Peyer's patch (tissue), 4 donors: ENCODE measurements around the gene PPM1D. TPM values are rescaled to one million over a fixed set of nuclear protein-coding genes. Genes with fewer than 3 reads are reported as not detected.

Source experiments
- DNase-seq, 3 donors: peaks; one replicate each; pipeline ENCODE4 v3.0.0-alpha.2; 2017 to 2019
- H3K27ac ChIP-seq, 4 donors: fragments of 200-600 bp; sonication (generic); one replicate each; pipeline ENCODE4 v1.5.1; 2016 to 2019
- H3K27me3 ChIP-seq, 2 donors: fragments of 200-600 bp; sonication (generic); one replicate each; pipeline ENCODE4 v1.5.1; 2019
- H3K36me3 ChIP-seq, 3 donors: fragments of 200-600 bp; sonication (generic); one replicate each; pipeline ENCODE4 v1.5.1; 2016 to 2019
- H3K4me1 ChIP-seq, 4 donors: fragments of 200-600 bp; sonication (generic); one replicate each; pipeline ENCODE4 v1.5.1; 2016 to 2019
- H3K4me3 ChIP-seq, 4 donors: fragments of 200-600 bp; sonication (generic); 1 replicate in 3 of 4; 2 replicates in 1 of 4; pipeline ENCODE4 v1.5.1; 2016 to 2019; ENCODE audit warnings: mild to moderate bottlenecking in 1 of 4
- H3K9me3 ChIP-seq, 4 donors: fragments of 200-600 bp; sonication (generic); one replicate each; pipeline ENCODE4 v1.5.1; 2016 to 2019; ENCODE audit warnings: mild to moderate bottlenecking in 1 of 4
- POLR2A ChIP-seq, 2 donors: fragments of 450-650 bp; IDR thresholded peaks; one replicate each; pipeline ENCODE4 v1.5.1; 2017; ENCODE audit warnings: antibody characterized with exemption in 2 of 2, mild to moderate bottlenecking in 2 of 2, moderate library complexity in 2 of 2
- small RNA-seq, 2 donors: library from RNA; depleted of rRNA; stranded (forward); fragments of <200 nt; gene quantifications; one replicate each; pipeline ENCODE3, GENCODE V24; 2016
- total RNA-seq, 4 donors: library from RNA; depleted of rRNA; stranded (reverse); fragments of >200 nt; gene quantifications; one replicate each; pipeline ENCODE4 v1.1.0, GENCODE V29; 2016
- TF ChIP-seq, protein P1 (sequence below), 6 experiments: fragments of 450-650 bp in 4 of 6; fragments of 200-600 bp in 2 of 6; sonication (generic) in 1 of 6; IDR thresholded peaks; one replicate each; pipeline ENCODE4 v1.5.1; 2017 to 2019; ENCODE audit warnings: antibody characterized with exemption in 6 of 6, mild to moderate bottlenecking in 3 of 6, moderate library complexity in 1 of 6

Gene PPM1D
- total RNA-seq, 4 donors from 2014 or later: 12.9 to 17.4 (median 14.3) TPM

DNA sequence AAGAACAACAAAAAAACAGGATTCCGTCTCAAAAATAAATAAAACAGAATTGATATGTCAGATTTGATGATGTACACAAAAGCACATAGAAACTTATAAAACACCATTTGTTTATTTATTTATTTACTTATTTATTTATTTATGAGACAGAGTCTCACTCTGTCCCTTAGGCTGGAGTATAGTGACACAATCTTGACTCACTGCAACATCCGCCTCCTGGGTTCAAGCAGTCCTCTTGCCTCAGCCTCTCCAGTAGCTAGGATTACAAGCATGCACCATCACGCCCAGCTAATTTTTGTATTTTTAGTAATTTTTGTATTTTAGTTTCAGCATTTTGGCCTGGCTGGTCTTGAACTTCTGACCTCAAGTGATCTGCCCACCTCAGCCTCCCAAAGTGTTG, 99.1 kb downstream of the PPM1D start:
- no peak for TF ChIP-seq POLR2A (IDR thresholded peaks at IDR 0.05)
- TF ChIP-seq, protein P1, sequence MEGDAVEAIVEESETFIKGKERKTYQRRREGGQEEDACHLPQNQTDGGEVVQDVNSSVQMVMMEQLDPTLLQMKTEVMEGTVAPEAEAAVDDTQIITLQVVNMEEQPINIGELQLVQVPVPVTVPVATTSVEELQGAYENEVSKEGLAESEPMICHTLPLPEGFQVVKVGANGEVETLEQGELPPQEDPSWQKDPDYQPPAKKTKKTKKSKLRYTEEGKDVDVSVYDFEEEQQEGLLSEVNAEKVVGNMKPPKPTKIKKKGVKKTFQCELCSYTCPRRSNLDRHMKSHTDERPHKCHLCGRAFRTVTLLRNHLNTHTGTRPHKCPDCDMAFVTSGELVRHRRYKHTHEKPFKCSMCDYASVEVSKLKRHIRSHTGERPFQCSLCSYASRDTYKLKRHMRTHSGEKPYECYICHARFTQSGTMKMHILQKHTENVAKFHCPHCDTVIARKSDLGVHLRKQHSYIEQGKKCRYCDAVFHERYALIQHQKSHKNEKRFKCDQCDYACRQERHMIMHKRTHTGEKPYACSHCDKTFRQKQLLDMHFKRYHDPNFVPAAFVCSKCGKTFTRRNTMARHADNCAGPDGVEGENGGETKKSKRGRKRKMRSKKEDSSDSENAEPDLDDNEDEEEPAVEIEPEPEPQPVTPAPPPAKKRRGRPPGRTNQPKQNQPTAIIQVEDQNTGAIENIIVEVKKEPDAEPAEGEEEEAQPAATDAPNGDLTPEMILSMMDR (IDR thresholded peaks at IDR 0.05): no peak
- Histone ChIP-seq H3K36me3 (peaks cover 0 to 4% (median 0%) of the 10 kb centered on the region in 3 donors), H3K4me1 (no peaks in the 10 kb centered on the region), H3K27me3 (no peaks in the 10 kb centered on the region), H3K27ac (no peak overlapping the region), H3K4me3 (no peak overlapping the region), H3K9me3 (no peaks in the 10 kb centered on the region)
- no peak for DNase-seq

DNA sequence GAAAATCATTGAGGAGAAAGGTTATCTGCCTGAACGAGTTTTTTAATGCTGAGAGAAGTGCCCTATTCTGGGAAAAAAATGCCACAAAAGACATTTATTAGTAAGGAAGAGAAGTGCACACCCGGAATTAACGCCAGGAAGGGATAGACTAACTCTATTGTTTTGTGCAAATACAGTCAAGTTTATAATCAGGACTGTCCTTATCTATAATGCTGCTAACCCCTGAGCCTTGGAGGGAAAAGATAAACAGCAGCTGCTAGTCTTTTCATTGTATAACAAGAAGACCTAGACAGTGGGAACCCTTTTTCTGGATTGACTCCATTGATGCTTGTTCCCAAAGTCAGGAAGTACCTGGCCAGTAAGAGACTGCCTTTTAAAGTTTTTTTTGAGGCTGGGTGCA, 104.2 kb downstream of the PPM1D start:
- H3K4me1 ChIP-seq: no peaks in the 10 kb centered on the region

DNA sequence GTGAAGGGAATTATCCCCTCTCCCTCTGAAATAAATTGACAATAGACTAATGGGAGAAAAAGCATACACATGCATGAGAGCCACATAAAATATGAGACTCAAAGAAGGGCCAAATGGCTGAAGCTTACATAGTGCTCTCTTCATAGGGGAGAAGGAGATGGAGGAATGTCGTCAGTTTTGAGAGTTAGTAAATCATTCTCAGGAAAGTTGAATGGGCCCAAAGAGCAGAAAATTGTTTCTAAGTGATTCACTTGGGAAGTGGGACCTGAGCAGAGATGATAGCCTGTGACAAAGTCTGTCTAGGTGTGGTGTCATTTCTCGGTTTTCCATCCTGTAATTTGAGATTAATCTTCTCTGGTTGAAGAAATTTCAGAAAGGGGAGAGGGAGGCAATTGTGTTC, 112.7 kb downstream of the PPM1D start:
- no peak overlapping the region for H3K4me3 ChIP-seq
- no peaks in the 10 kb centered on the region for H3K4me1 ChIP-seq
- H3K27ac ChIP-seq: no peak overlapping the region
- H3K36me3 ChIP-seq: peaks cover 0 to 7% (median 0%) of the 10 kb centered on the region in 3 donors
- TF ChIP-seq POLR2A (IDR thresholded peaks at IDR 0.05): no peak
- TF ChIP-seq, protein P1 (IDR thresholded peaks at IDR 0.05): no peak
- DNase-seq: no peak
- no peaks in the 10 kb centered on the region for H3K9me3 ChIP-seq
- no peaks in the 10 kb centered on the region for H3K27me3 ChIP-seq

More for the DNA sequence above, 104.2 kb downstream of the PPM1D start:
- Histone ChIP-seq H3K27me3 (no peaks in the 10 kb centered on the region), H3K9me3 (no peaks in the 10 kb centered on the region), H3K36me3 (no peaks in the 10 kb centered on the region), H3K4me3 (no peak overlapping the region), H3K27ac (no peak overlapping the region)
- DNase-seq: no peak
- TF ChIP-seq POLR2A (IDR thresholded peaks at IDR 0.05): no peak
- TF ChIP-seq, protein P1 (IDR thresholded peaks at IDR 0.05): no peak

DNA sequence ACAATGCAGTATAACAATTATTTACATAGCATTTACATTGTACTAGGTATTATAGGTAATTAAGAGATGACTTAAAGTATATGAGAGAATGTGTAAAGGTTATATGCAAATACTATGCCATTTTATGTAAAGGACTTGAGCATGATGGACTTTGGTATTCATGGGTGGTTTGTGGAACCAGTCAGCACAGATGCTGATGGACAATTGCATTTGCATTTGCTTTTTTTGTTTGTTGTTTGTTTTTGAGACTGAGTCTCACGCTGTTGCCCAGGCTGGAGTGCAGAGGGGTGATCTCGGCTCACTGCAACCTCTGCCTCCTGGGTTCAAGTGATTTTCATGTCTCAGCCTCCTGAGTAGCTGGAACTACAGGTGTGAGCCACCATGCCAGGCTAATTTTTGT, 113.6 kb downstream of the PPM1D start:
- Histone ChIP-seq H3K9me3 (no peaks in the 10 kb centered on the region), H3K36me3 (peaks cover 0 to 7% (median 0%) of the 10 kb centered on the region in 3 donors), H3K4me3 (no peak overlapping the region), H3K4me1 (no peaks in the 10 kb centered on the region), H3K27me3 (no peaks in the 10 kb centered on the region), H3K27ac (no peak overlapping the region)
- DNase-seq: no peak
- TF ChIP-seq POLR2A (IDR thresholded peaks at IDR 0.05): no peak

Small RNA genes lying within 50 kb of the gene (small RNA-seq; reads per million reads assigned to genes)
- gene AC011921.2: 0 reads per million in 2 donors
- gene RN7SL606P: 0 reads per million in 2 donors
- 0 reads per million in 2 donors for gene RNU6-623P

Other genes starting within 250 kb of the PPM1D start
- 10 to 100 TPM; 31.5 to 52.8 (median 48.6) TPM for gene USP32, start 208.1 kb upstream of the PPM1D start, total RNA-seq
- not detected for gene CHCT1, start 177.7 kb upstream of the PPM1D start, total RNA-seq
- 10 to 100 TPM; 14.0 to 18.4 (median 15.4) TPM for gene APPBP2, start 74.0 kb upstream of the PPM1D start, total RNA-seq
- 100 to 1,000 TPM in 1 of 4 donors, 10 to 100 TPM in 3; 25.7 to 109 (median 57.1) TPM for gene BCAS3, start 77.7 kb downstream of the PPM1D start, total RNA-seq